Ovary (tissue), 9 donors: ENCODE results near the gene SUGP1. TPM values are rescaled to one million over a fixed set of nuclear protein-coding genes. Genes with fewer than 3 reads are reported as not detected.

Experiments
- DNase-seq, 5 donors: peaks; one replicate each; pipeline ENCODE4 v3.0.0-alpha.2; 2019 to 2020
- H3K27ac ChIP-seq, 2 donors: fragments of 200-600 bp; one replicate each; pipeline versions ENCODE4 v1.5.1 to v1.8.0; 2019 to 2022
- H3K27me3 ChIP-seq: fragments of 200-600 bp; one replicate; pipeline ENCODE4 v1.8.0; 2022
- H3K36me3 ChIP-seq: fragments of 200-600 bp; sonication (generic); one replicate; pipeline ENCODE4 v1.5.1; 2019
- H3K4me1 ChIP-seq: one replicate; pipeline ENCODE4 v1.8.1; 2013; ENCODE audit warnings: mild to moderate bottlenecking, moderate library complexity; ENCODE audit not compliant: insufficient read depth
- H3K4me3 ChIP-seq: fragments of 200-600 bp; sonication (generic); one replicate; pipeline ENCODE4 v1.5.1; 2017
- H3K9me3 ChIP-seq, 2 donors: fragments of 200-600 bp in 1 of 2; sonication (generic) in 1 of 2; one replicate each; pipeline versions ENCODE4 v1.5.1 to v1.8.1; 2013 to 2019; ENCODE audit warnings: mild to moderate bottlenecking in 1 of 2, moderate library complexity in 1 of 2
- CTCF ChIP-seq, 3 donors: fragments of 450-650 bp in 2 of 3; fragments of 200-600 bp in 1 of 3; IDR thresholded peaks; one replicate each; pipeline versions ENCODE4 v1.5.1 to v1.8.0; 2016 to 2022; ENCODE audit warnings: antibody characterized with exemption in 3 of 3, mild to moderate bottlenecking in 1 of 3
- EP300 ChIP-seq: sonication (generic); formaldehyde crosslinking; IDR thresholded peaks from one replicate; pipeline ENCODE4 v1.6.1; 2017; ENCODE audit warnings: antibody characterized with exemption
- POLR2A ChIP-seq: fragments of 450-650 bp; IDR thresholded peaks from one replicate; pipeline ENCODE4 v1.6.1; 2017; ENCODE audit warnings: antibody characterized with exemption, mild to moderate bottlenecking, moderate library complexity
- WGBS, 3 donors: extraction: QIAGEN DNeasy Blood & Tissue Kit in 1 of 3; methylation state at CpG; one replicate each; pipeline versions ENCODE4 v1.1.5 to v1.1.7; 2013 to 2017; 5-methylcytosine and 5-hydroxymethylcytosine counted together
- intact Hi-C, 4 donors: fragments of 100-400 bp; cut with DNase I; formaldehyde crosslinking; loops; one replicate each; pipeline versions ENCODE4 v1.11.0 to v1.15.1; 2022 to 2023
- polyA plus RNA-seq, 2 donors: library from polyadenylated mRNA; stranded (reverse); fragments of 200-250 nt in 1 of 2; fragments of 350-450 nt in 1 of 2; fragmentation: Illumina TruSeq in 1 of 2; extraction: RNeasy Lipid Tissue Mini Kit (QIAGEN cat#74804) in 1 of 2; gene quantifications; one replicate each; pipeline ENCODE4 v1.2.3, GENCODE V29; 2013 to 2014
- small RNA-seq: library from RNA; depleted of rRNA; stranded (forward); fragments of <200 nt; gene quantifications from one replicate; pipeline ENCODE3, GENCODE V24; 2016
- total RNA-seq, 7 donors: library from RNA; depleted of rRNA in 2 of 7; stranded (reverse); fragments of >200 nt in 2 of 7; fragmentation: NEBNext Ultra II Directional in 3 of 7; extraction: Animal tissue kit (Norgen Biotek cat#: 25700) in 3 of 7; gene quantifications; one replicate each; pipeline versions ENCODE4 v1.1.0 to v1.2.4, GENCODE V29; 2016 to 2023
- donor health status: DM: no; HTN: no; CAD: no; lungs with moderate emphysema.
- donor health status: DM: no; HTN: no; CAD: no.
- donor health status: Bipolar disorder and iron deficiency.
- donor health status: DM: yes; HTN: yes; CAD: no.
- donor health status: DM: no; HTN: no; CAD: no.
- donor health status: DM: yes; HTN: yes; CAD: no.

SUGP1 gene
- total and polyA plus RNA-seq, 9 donors: 14.7 to 42.9 (median 36.6) TPM

GRCh38 chr19:19229701-19230100 is 90.6 kb downstream of the SUGP1 start:
- H3K4me1 ChIP-seq: peaks cover 2% of the 10 kb centered on the region
- TF ChIP-seq CTCF (IDR thresholded peaks at IDR 0.05): no peak
- no peak for TF ChIP-seq POLR2A
- no peak for TF ChIP-seq EP300
- H3K9me3 ChIP-seq: peaks cover 0 to 10% of the 10 kb centered on the region in 2 donors
- 51 to 70% (median 59%) methylated on average over 3 of the region's 3 CpGs for WGBS, 3 donors
- no peak for DNase-seq
- H3K27me3 ChIP-seq: no peaks in the 10 kb centered on the region
- H3K27ac ChIP-seq: no peak overlapping the region
- no peaks in the 10 kb centered on the region for H3K36me3 ChIP-seq
- no peak overlapping the region for H3K4me3 ChIP-seq
- intact Hi-C loops: no loop called here

- intact Hi-C loops: no loop called here
- no peak for TF ChIP-seq CTCF (IDR thresholded peaks at IDR 0.05)
- no peak for TF ChIP-seq POLR2A
- no peak for TF ChIP-seq EP300
- Histone ChIP-seq H3K4me3 (no peak overlapping the region), H3K27me3 (no peaks in the 10 kb centered on the region), H3K27ac (no peak overlapping the region), H3K9me3 (no peaks in the 10 kb centered on the region), H3K36me3 (no peaks in the 10 kb centered on the region), H3K4me1 (peaks cover 2% of the 10 kb centered on the region)
- DNase-seq: no peak
- 71 to 82% (median 77%) methylated on average over 4 of the region's 4 CpGs for WGBS, 3 donors
Observed at GRCh38 chr19:19227217-19227616, 93.1 kb downstream of the SUGP1 start.

- Histone ChIP-seq H3K27me3 (no peaks in the 10 kb centered on the region), H3K9me3 (no peaks in the 10 kb centered on the region), H3K4me1 (peaks cover 2% of the 10 kb centered on the region), H3K4me3 (no peak overlapping the region), H3K36me3 (no peaks in the 10 kb centered on the region), H3K27ac (no peak overlapping the region)
- intact Hi-C loops: no loop called here
- WGBS, 3 donors: 48 to 51% (median 48%) methylated on average over 10 of the region's 10 CpGs
- TF ChIP-seq CTCF (IDR thresholded peaks at IDR 0.05): no peak
- no peak for DNase-seq
Observed at GRCh38 chr19:19226663-19227062, 93.6 kb downstream of the SUGP1 start.

GRCh38 chr19:19226204-19226603 is 94.1 kb downstream of the SUGP1 start:
- no peak overlapping the region for H3K4me3 ChIP-seq
- no peak for DNase-seq
- TF ChIP-seq EP300 (no peak), POLR2A (no peak), CTCF (IDR thresholded peaks at IDR 0.05) (no peak)
- H3K9me3 ChIP-seq: no peaks in the 10 kb centered on the region
- H3K4me1 ChIP-seq: peaks cover 2% of the 10 kb centered on the region
- 59 to 78% (median 73%) methylated on average over 5 of the region's 5 CpGs for WGBS, 3 donors
- H3K36me3 ChIP-seq: no peaks in the 10 kb centered on the region
- no peak overlapping the region for H3K27ac ChIP-seq
- no peaks in the 10 kb centered on the region for H3K27me3 ChIP-seq
- intact Hi-C loops: no loop called here

Small RNAs within 50 kb of the gene (small RNA-seq; reads per million reads assigned to genes)
- not detected for gene RNU6-1028P

Other genes starting within 250 kb of the SUGP1 start
- 10 to 100 TPM; 15.9 to 33.9 (median 23.9) TPM for gene TMEM161A, start 182.0 kb downstream of the SUGP1 start, total RNA-seq
- 10 to 100 TPM in 1 of 2 donors, 1 to 10 TPM in 1; 3.2 to 28.1 TPM for gene TMEM161A, start 182.0 kb downstream of the SUGP1 start, polyA plus RNA-seq
- 1 to 10 TPM in 4 of 7 donors, under 1 TPM in 2, not detected in 1; 0.46 to 3.6 (median 2.1) TPM for gene MEF2B, start 150.2 kb downstream of the SUGP1 start, total RNA-seq
- gene MEF2B, start 150.2 kb downstream of the SUGP1 start, polyA plus RNA-seq: 1 to 10 TPM in 1 of 2 donors, under 1 TPM in 1; 0.35 to 1.1 TPM
- 10 to 100 TPM in 6 of 7 donors, 1 to 10 TPM in 1; 5.4 to 19.0 (median 16.6) TPM for gene BORCS8, start 128.4 kb downstream of the SUGP1 start, total RNA-seq
- 10 to 100 TPM in 1 of 2 donors, 1 to 10 TPM in 1; 5.7 to 13.1 TPM for gene BORCS8, start 128.4 kb downstream of the SUGP1 start, polyA plus RNA-seq
- gene RFXANK, start 128.3 kb downstream of the SUGP1 start, total RNA-seq: 10 to 100 TPM; 40.4 to 67.2 (median 58.4) TPM
- 10 to 100 TPM in 1 of 2 donors, 1 to 10 TPM in 1; 9.7 to 59.2 TPM for gene RFXANK, start 128.3 kb downstream of the SUGP1 start, polyA plus RNA-seq
- 10 to 100 TPM; 12.5 to 24.4 (median 14.9) TPM for gene NR2C2AP, start 117.1 kb downstream of the SUGP1 start, total RNA-seq
- 10 to 100 TPM in 1 of 2 donors, 1 to 10 TPM in 1; 8.8 to 27.2 TPM for gene NR2C2AP, start 117.1 kb downstream of the SUGP1 start, polyA plus RNA-seq
- gene NCAN, start 108.6 kb downstream of the SUGP1 start, total RNA-seq: not detected
- gene NCAN, start 108.6 kb downstream of the SUGP1 start, polyA plus RNA-seq: not detected
- gene TM6SF2, start 47.2 kb downstream of the SUGP1 start, total RNA-seq: 1 to 10 TPM in 1 of 7 donors, under 1 TPM in 2, not detected in 4; 0.25 to 3.7 (median 0.31) TPM
- gene TM6SF2, start 47.2 kb downstream of the SUGP1 start, polyA plus RNA-seq: under 1 TPM in 1 of 2 donors, not detected in 1; 0.19 TPM
- gene MAU2, start 320 bp upstream of the SUGP1 start, total RNA-seq: 10 to 100 TPM; 48.3 to 77.0 (median 61.7) TPM
- 10 to 100 TPM; 12.4 to 33.2 TPM for gene MAU2, start 320 bp upstream of the SUGP1 start, polyA plus RNA-seq
- gene GATAD2A, start 85.2 kb upstream of the SUGP1 start, total RNA-seq: 10 to 100 TPM; 10.7 to 83.0 (median 57.9) TPM
- gene GATAD2A, start 85.2 kb upstream of the SUGP1 start, polyA plus RNA-seq: 10 to 100 TPM; 13.7 to 18.9 TPM
- 1 to 10 TPM in 3 of 7 donors, under 1 TPM in 4; 0.76 to 1.8 (median 0.95) TPM for gene TSSK6, start 195.0 kb upstream of the SUGP1 start, total RNA-seq
- 1 to 10 TPM in 1 of 2 donors, not detected in 1; 2.5 TPM for gene TSSK6, start 195.0 kb upstream of the SUGP1 start, polyA plus RNA-seq
- gene NDUFA13, start 195.7 kb upstream of the SUGP1 start, total RNA-seq: 100 to 1,000 TPM in 6 of 7 donors, 10 to 100 TPM in 1; 46.5 to 291 (median 212) TPM
- 100 to 1,000 TPM in 1 of 2 donors, 10 to 100 TPM in 1; 33.5 to 202 TPM for gene NDUFA13, start 195.7 kb upstream of the SUGP1 start, polyA plus RNA-seq
- 1 to 10 TPM; 2.0 to 5.0 (median 3.5) TPM for gene YJEFN3, start 208.4 kb upstream of the SUGP1 start, total RNA-seq
- 1 to 10 TPM; 2.9 TPM for gene YJEFN3, start 208.4 kb upstream of the SUGP1 start, polyA plus RNA-seq
- 1 to 10 TPM in 4 of 7 donors, under 1 TPM in 3; 0.48 to 9.7 (median 1.1) TPM for gene CILP2, start 217.8 kb upstream of the SUGP1 start, total RNA-seq
- gene CILP2, start 217.8 kb upstream of the SUGP1 start, polyA plus RNA-seq: 1 to 10 TPM in 1 of 2 donors, under 1 TPM in 1; 0.28 to 1.0 TPM